ENCODE results near the gene MED27. TPM values are rescaled to one million over a fixed set of nuclear protein-coding genes. Genes with fewer than 3 reads are reported as not detected.

MED27 gene
- total and polyA plus RNA-seq, 7 experiments from 2014 or later, result 11.5 to 44.2 (median 25.7) TPM

DNA sequence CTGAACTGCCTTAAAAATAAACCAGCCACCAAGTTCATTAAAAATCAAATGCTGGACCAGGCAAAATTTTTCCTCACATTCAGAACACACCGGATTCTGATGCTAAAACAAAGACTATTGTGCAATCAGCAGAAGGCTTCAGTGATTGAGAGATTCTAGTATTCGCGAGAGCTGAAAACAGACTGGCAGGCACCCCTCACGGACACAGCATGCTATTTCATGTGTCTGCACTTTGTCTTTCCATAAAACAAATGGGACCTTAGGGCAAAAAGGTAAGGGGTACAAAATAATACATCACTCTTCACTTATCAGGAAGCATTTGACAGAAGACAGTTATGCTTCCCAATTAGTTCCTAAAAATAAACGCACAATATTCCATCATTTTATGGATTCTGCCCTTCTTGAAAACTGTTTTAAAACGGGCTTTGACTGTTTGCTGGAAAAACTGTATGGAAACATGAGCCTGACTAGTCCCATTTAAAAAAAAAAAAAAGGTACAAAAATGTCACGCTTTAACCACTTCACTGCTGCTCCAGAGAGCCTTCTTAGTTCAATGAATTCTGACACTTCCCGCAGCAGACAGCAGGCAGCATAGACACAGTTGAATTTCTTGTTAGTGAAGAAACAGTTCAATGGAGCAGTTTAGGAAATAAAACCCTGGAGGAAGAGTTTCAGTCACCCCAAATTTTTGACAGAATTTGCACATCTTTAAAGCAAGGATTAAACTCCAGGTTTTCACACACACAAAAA lies 99.2 kb downstream of the MED27 start:
- ChIA-PET POLR2A (no interaction called here), CTCF (no interaction called here)
- Histone ChIP-seq H3K9me3 (ENCODE audit: control insufficient read depth in 2 of 3, low read length in 3 of 3) (no peaks in the 10 kb centered on the region), H3K4me3 (ENCODE audit: low read length) (no peak overlapping the region), H3K36me3 (ENCODE audit: control insufficient read depth in 2 of 3, insufficient read depth in 3 of 3, low read length in 3 of 3) (no peaks in the 10 kb centered on the region), H3K27ac (ENCODE audit: low read depth, low read length) (no peak overlapping the region), H3K27me3 (ENCODE audit: control insufficient read depth in 2 of 2, insufficient read depth in 2 of 2, low read length in 2 of 2) (no peaks in the 10 kb centered on the region), H3K4me1 (ENCODE audit: control insufficient read depth in 2 of 2, insufficient read depth in 2 of 2, low read length in 2 of 2) (no peaks in the 10 kb centered on the region)
- H3K4me3 Mint-ChIP-seq, result no peak overlapping the region
- peaks cover 0 to 2% (median 0%) of the 10 kb centered on the region in 11 donors for H3K9me3 Mint-ChIP-seq
- peaks cover 0 to 38% (median 14%) of the 10 kb centered on the region in 5 donors for H3K36me3 Mint-ChIP-seq
- H3K27ac Mint-ChIP-seq, result no peak overlapping the region
- intact Hi-C loops (cut with micrococcal nuclease), result no loop called here
- DNase-seq (no peak), ATAC-seq (no peak)
- peaks cover 0 to 21% (median 0%) of the 10 kb centered on the region in 7 donors for H3K4me1 Mint-ChIP-seq
- no peaks in the 10 kb centered on the region for H3K27me3 Mint-ChIP-seq

DNA sequence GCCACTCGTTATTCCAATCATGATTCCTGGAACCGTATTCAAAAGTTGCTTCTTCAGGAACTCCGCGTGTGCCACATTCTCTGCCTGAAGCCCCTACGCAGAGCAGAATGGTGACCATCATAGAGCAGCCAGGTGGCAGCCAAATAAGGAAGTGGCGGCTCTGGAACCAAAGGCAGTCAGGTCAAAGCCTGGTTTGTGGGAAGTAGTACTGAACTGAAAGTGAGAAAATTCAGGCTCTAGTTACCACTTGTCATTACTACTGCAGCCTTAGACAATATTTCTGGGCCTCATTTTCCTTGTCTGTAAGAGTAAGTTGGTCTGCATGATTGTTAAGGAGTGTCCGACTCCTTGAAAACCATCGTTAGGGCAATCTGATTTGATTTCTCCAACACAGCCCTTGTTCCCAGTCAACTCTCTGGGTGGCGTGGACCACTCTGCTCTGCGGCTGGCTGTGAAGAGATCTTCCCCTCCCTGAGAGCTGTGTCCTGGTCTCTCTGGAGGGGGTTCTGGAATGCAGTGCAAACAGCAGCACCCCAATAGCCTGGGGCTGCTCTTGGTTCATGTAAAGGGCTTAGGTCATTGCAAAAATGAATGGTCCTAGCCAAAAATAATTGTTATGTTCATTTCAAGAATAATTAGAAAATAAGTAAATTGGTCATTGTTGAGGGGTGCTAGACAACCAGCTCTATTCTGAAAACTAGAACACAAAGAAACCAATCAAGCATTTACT lies 102.4 kb downstream of the MED27 start:
- ChIA-PET CTCF (no interaction called here), POLR2A (no interaction called here)
- Histone ChIP-seq H3K4me3 (ENCODE audit: low read length) (no peak overlapping the region), H3K9me3 (ENCODE audit: control insufficient read depth in 2 of 3, low read length in 3 of 3) (no peaks in the 10 kb centered on the region), H3K27me3 (ENCODE audit: control insufficient read depth in 2 of 2, insufficient read depth in 2 of 2, low read length in 2 of 2) (no peaks in the 10 kb centered on the region), H3K27ac (ENCODE audit: low read depth, low read length) (no peak overlapping the region), H3K36me3 (ENCODE audit: control insufficient read depth in 2 of 3, insufficient read depth in 3 of 3, low read length in 3 of 3) (no peaks in the 10 kb centered on the region), H3K4me1 (ENCODE audit: control insufficient read depth in 2 of 2, insufficient read depth in 2 of 2, low read length in 2 of 2) (no peaks in the 10 kb centered on the region)
- Mint-ChIP-seq H3K9me3 (peaks cover 0 to 9% (median 2%) of the 10 kb centered on the region in 11 donors), H3K4me1 (peaks cover 0 to 21% (median 0%) of the 10 kb centered on the region in 7 donors), H3K4me3 (peak overlapping the region in 1 of 10 donors; percentile 38), H3K36me3 (peaks cover 0 to 52% (median 31%) of the 10 kb centered on the region in 5 donors), H3K27ac (no peak overlapping the region), H3K27me3 (no peaks in the 10 kb centered on the region)
- ATAC-seq (no peak), DNase-seq (no peak)
- intact Hi-C loops (cut with micrococcal nuclease), result no loop called here

DNA sequence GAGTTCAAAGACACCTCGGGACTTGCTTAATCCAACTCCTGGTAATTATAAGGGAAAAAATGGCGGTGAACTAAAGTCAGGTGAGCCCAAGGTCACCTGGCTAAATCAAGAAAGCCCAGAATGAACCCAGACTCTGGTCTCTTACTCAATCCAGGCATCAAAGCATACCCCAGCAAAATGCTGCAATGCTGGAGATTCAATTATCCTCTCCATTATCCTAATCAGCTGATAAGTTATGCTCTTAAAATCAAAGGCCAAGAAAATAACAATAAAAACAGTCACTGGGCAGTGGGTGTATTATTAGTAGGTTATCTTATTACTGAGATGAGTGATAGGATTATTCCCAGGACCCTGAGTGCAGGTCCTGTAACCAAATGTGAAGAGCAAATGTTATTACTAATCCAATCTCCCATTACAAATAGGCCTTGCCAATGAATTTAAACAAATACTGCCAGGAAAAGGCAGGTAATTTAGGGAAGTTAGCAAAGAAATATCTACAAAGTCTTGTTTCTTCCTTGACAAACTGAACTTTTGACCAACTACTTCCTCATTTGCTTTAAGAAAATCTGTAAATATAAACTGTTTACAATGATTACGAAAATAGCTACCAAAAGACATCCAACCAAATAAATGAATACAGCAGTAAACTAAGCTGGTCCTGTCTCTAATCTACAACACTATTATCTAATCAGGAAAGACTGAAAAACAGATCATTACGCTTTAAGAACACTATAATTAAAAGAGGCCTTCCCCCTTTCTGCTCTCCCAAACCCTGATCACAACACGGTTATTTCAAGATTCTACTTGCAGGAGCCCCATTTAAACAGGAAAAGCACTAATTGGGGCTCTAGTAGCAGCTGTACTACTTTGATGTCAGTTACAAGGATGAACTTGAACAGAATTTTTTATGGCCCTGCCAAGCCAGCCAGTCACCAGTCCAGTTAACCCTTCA lies 103.2 kb downstream of the MED27 start:
- ATAC-seq (no peak), DNase-seq (no peak)
- Mint-ChIP-seq H3K27me3 (no peaks in the 10 kb centered on the region), H3K4me1 (peaks cover 0 to 13% (median 0%) of the 10 kb centered on the region in 7 donors), H3K36me3 (peaks cover 0 to 48% (median 34%) of the 10 kb centered on the region in 5 donors), H3K27ac (no peak overlapping the region), H3K9me3 (peaks cover 0 to 9% (median 2%) of the 10 kb centered on the region in 11 donors), H3K4me3 (peak overlapping the region in 1 of 10 donors; percentile 38)
- intact Hi-C loops (cut with micrococcal nuclease), result no loop called here
- ChIA-PET CTCF (no interaction called here), POLR2A (no interaction called here)
- no peaks in the 10 kb centered on the region for H3K9me3 ChIP-seq (ENCODE audit: control insufficient read depth in 2 of 3, low read length in 3 of 3)
- H3K4me3 ChIP-seq (ENCODE audit: low read length), result no peak overlapping the region
- no peaks in the 10 kb centered on the region for H3K36me3 ChIP-seq (ENCODE audit: control insufficient read depth in 2 of 3, insufficient read depth in 3 of 3, low read length in 3 of 3)
- H3K4me1 ChIP-seq (ENCODE audit: control insufficient read depth in 2 of 2, insufficient read depth in 2 of 2, low read length in 2 of 2), result no peaks in the 10 kb centered on the region
- H3K27me3 ChIP-seq (ENCODE audit: control insufficient read depth in 2 of 2, insufficient read depth in 2 of 2, low read length in 2 of 2), result no peaks in the 10 kb centered on the region
- H3K27ac ChIP-seq (ENCODE audit: low read depth, low read length), result no peak overlapping the region

- H3K9me3 Mint-ChIP-seq, result peaks cover 0 to 9% (median 2%) of the 10 kb centered on the region in 11 donors
- H3K4me1 Mint-ChIP-seq, result peaks cover 0 to 17% (median 0%) of the 10 kb centered on the region in 7 donors
- H3K4me1 ChIP-seq (ENCODE audit: control insufficient read depth in 2 of 2, insufficient read depth in 2 of 2, low read length in 2 of 2), result no peaks in the 10 kb centered on the region
- POLR2A ChIA-PET, result no interaction called here
- peaks cover 0 to 45% (median 42%) of the 10 kb centered on the region in 5 donors for H3K36me3 Mint-ChIP-seq
- H3K36me3 ChIP-seq (ENCODE audit: control insufficient read depth in 2 of 3, insufficient read depth in 3 of 3, low read length in 3 of 3), result no peaks in the 10 kb centered on the region
- intact Hi-C loops (cut with micrococcal nuclease), result no loop called here
- CTCF ChIA-PET, result no interaction called here
- no peak for ATAC-seq
- H3K27ac Mint-ChIP-seq, result peak overlapping the region in 1 of 9 donors; percentile 16
- H3K27ac ChIP-seq (ENCODE audit: low read depth, low read length), result no peak overlapping the region
- H3K9me3 ChIP-seq (ENCODE audit: control insufficient read depth in 2 of 3, low read length in 3 of 3), result no peaks in the 10 kb centered on the region
- no peak for DNase-seq
- H3K27me3 ChIP-seq (ENCODE audit: control insufficient read depth in 2 of 2, insufficient read depth in 2 of 2, low read length in 2 of 2), result no peaks in the 10 kb centered on the region
- no peak overlapping the region for H3K4me3 Mint-ChIP-seq
- no peaks in the 10 kb centered on the region for H3K27me3 Mint-ChIP-seq
- H3K4me3 ChIP-seq (ENCODE audit: low read length), result no peak overlapping the region
Observed at GRCh38 chr9:131972889-131973288, 106.8 kb downstream of the MED27 start.

DNA sequence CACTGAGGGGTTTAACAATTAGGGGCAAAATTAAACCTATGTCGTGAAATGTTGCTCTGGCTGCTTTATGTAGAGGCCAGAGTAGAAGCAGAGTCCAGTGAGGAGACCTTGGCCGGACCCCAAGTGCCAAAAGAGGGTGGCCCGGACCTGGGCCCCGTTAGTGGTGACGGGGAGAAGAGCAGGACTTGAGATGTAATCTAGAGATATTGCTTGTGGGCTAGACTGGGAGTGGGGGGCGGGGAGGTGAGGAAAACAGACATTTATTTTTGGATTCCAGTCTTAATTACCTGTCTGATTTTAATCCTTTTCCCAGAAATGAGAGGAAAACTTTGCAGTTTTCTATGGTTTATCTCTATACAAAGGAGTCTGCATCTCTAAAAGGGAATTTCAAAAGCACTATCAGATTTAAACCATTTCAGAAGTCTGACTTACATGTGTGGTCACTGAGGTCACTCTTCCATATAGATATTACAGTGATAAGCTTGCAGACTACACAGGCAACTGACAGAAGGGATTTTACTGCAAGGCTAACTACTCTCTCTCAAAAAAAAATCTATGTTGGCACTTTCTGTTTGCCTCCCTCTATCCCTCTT lies 108.1 kb downstream of the MED27 start:
- no peaks in the 10 kb centered on the region for H3K4me1 ChIP-seq (ENCODE audit: control insufficient read depth in 2 of 2, insufficient read depth in 2 of 2, low read length in 2 of 2)
- ChIA-PET POLR2A (interaction anchor here (0.6 kb wide), 1 partner anchor 17 kb away, joined by 4 read pairs; no protein-coding TSS in a partner anchor), CTCF (no interaction called here)
- H3K36me3 ChIP-seq (ENCODE audit: control insufficient read depth in 2 of 3, insufficient read depth in 3 of 3, low read length in 3 of 3), result no peaks in the 10 kb centered on the region
- no peak overlapping the region for H3K27ac ChIP-seq (ENCODE audit: low read depth, low read length)
- peaks cover 0 to 9% (median 2%) of the 10 kb centered on the region in 11 donors for H3K9me3 Mint-ChIP-seq
- no peaks in the 10 kb centered on the region for H3K27me3 ChIP-seq (ENCODE audit: control insufficient read depth in 2 of 2, insufficient read depth in 2 of 2, low read length in 2 of 2)
- no peak for DNase-seq
- H3K4me3 Mint-ChIP-seq, result no peak overlapping the region
- no peaks in the 10 kb centered on the region for H3K27me3 Mint-ChIP-seq
- no peak overlapping the region for H3K27ac Mint-ChIP-seq
- no peak overlapping the region for H3K4me3 ChIP-seq (ENCODE audit: low read length)
- intact Hi-C loops (cut with micrococcal nuclease), result no loop called here
- H3K9me3 ChIP-seq (ENCODE audit: control insufficient read depth in 2 of 3, low read length in 3 of 3), result no peaks in the 10 kb centered on the region
- ATAC-seq, result no peak
- H3K4me1 Mint-ChIP-seq, result peaks cover 0 to 11% (median 0%) of the 10 kb centered on the region in 7 donors
- H3K36me3 Mint-ChIP-seq, result peaks cover 0 to 38% (median 34%) of the 10 kb centered on the region in 5 donors

GRCh38 chr9:131969469-131969989 lies 110.1 kb downstream of the MED27 start:
- Histone ChIP-seq H3K27ac (ENCODE audit: low read depth, low read length) (no peak overlapping the region), H3K4me3 (ENCODE audit: low read length) (no peak overlapping the region), H3K36me3 (ENCODE audit: control insufficient read depth in 2 of 3, insufficient read depth in 3 of 3, low read length in 3 of 3) (no peaks in the 10 kb centered on the region), H3K27me3 (ENCODE audit: control insufficient read depth in 2 of 2, insufficient read depth in 2 of 2, low read length in 2 of 2) (no peaks in the 10 kb centered on the region), H3K4me1 (ENCODE audit: control insufficient read depth in 2 of 2, insufficient read depth in 2 of 2, low read length in 2 of 2) (no peaks in the 10 kb centered on the region), H3K9me3 (ENCODE audit: control insufficient read depth in 2 of 3, low read length in 3 of 3) (no peaks in the 10 kb centered on the region)
- ChIA-PET POLR2A (no interaction called here), CTCF (no interaction called here)
- Mint-ChIP-seq H3K36me3 (peaks cover 0 to 33% (median 24%) of the 10 kb centered on the region in 5 donors), H3K4me3 (no peak overlapping the region), H3K4me1 (peaks cover 0 to 11% (median 0%) of the 10 kb centered on the region in 7 donors), H3K27ac (no peak overlapping the region), H3K27me3 (no peaks in the 10 kb centered on the region), H3K9me3 (peaks cover 0 to 6% (median 2%) of the 10 kb centered on the region in 11 donors)
- intact Hi-C loops (cut with micrococcal nuclease), result no loop called here
- ATAC-seq, result no peak
- DNase-seq, result no peak

Measured in naive thymus-derived CD4-positive, alpha-beta T cell (primary cell).